Liver (tissue), 9 donors: ENCODE data around the gene CTSH. TPM values are rescaled to one million over a fixed set of nuclear protein-coding genes. Genes with fewer than 3 reads are reported as not detected.

Experiments used
- DNase-seq: peaks from one replicate; pipeline ENCODE4 v3.0.0-alpha.2; 2017; ENCODE audit warnings: low spot score
- H3K27ac ChIP-seq, 2 donors: one replicate each; pipeline ENCODE4 v1.7.0; 2013; ENCODE audit warnings: inconsistent platforms in 2 of 2, low read length in 2 of 2, control low read depth in 1 of 2, low read depth in 1 of 2, mild to moderate bottlenecking in 1 of 2
- H3K27me3 ChIP-seq, 4 donors: one replicate each; pipeline versions ENCODE4 v1.6.1 to v1.7.0; 2013; ENCODE audit warnings: low read length in 3 of 4, inconsistent platforms in 1 of 4, mild to moderate bottlenecking in 1 of 4, moderate library complexity in 1 of 4; ENCODE audit not compliant: control insufficient read depth in 4 of 4, insufficient read depth in 4 of 4
- H3K36me3 ChIP-seq, 4 donors: one replicate each; pipeline versions ENCODE4 v1.6.1 to v1.7.0; 2013; ENCODE audit warnings: low read length in 3 of 4, mild to moderate bottlenecking in 3 of 4, low read depth in 1 of 4, moderate library complexity in 1 of 4; ENCODE audit not compliant: control insufficient read depth in 4 of 4, insufficient read depth in 3 of 4
- H3K4me1 ChIP-seq, 4 donors: one replicate each; pipeline versions ENCODE4 v1.6.1 to v1.7.0; 2013; ENCODE audit warnings: low read length in 3 of 4, mild to moderate bottlenecking in 3 of 4, moderate library complexity in 1 of 4; ENCODE audit not compliant: control insufficient read depth in 4 of 4, insufficient read depth in 4 of 4
- H3K4me3 ChIP-seq, 3 donors: one replicate each; pipeline versions ENCODE4 v1.6.1 to v1.7.0; 2013; ENCODE audit warnings: low read length in 3 of 3, control low read depth in 1 of 3, low read depth in 1 of 3, mild to moderate bottlenecking in 1 of 3
- H3K9ac ChIP-seq, 2 donors: one replicate each; pipeline ENCODE4 v1.7.0; 2013; ENCODE audit warnings: low read length in 2 of 2, mild to moderate bottlenecking in 2 of 2, moderate library complexity in 2 of 2, control low read depth in 1 of 2, low read depth in 1 of 2
- H3K9me3 ChIP-seq, 4 donors: one replicate each; pipeline versions ENCODE4 v1.6.1 to v1.7.0; 2013; ENCODE audit warnings: low read length in 3 of 4; ENCODE audit not compliant: control insufficient read depth in 4 of 4
- CTCF ChIP-seq: fragments of 150-350 bp; IDR thresholded peaks from 2 replicates; pipeline ENCODE4 v1.5.1; 2017; ENCODE audit warnings: improper control_type of control experiment, low read depth, low read length; ENCODE audit not compliant: missing input control
- EGR1 ChIP-seq, 2 donors: IDR thresholded peaks; 2 replicates each; pipeline ENCODE4 v1.6.1; 2016 to 2018; ENCODE audit warnings: antibody characterized with exemption in 2 of 2, low read depth in 2 of 2
- FOXA1 ChIP-seq: IDR thresholded peaks from 2 replicates; pipeline ENCODE4 v1.6.1; 2016; ENCODE audit warnings: antibody characterized with exemption
- FOXA2 ChIP-seq: IDR thresholded peaks from 2 replicates; pipeline ENCODE4 v1.6.1; 2016; ENCODE audit warnings: antibody characterized with exemption
- GABPA ChIP-seq, 2 donors: IDR thresholded peaks in 1 of 2; conservative IDR thresholded peaks in 1 of 2; 2 replicates each; pipeline ENCODE4 v1.6.1; 2016; ENCODE audit warnings: antibody characterized with exemption in 2 of 2, mild to moderate bottlenecking in 1 of 2, moderate library complexity in 1 of 2
- HNF4A ChIP-seq, 2 donors: conservative IDR thresholded peaks; 2 replicates each; pipeline ENCODE4 v1.6.1; 2016; ENCODE audit warnings: antibody characterized with exemption in 2 of 2, mild to moderate bottlenecking in 2 of 2
- HNF4G ChIP-seq: IDR thresholded peaks from 2 replicates; pipeline ENCODE4 v1.6.1; 2016; ENCODE audit warnings: antibody characterized with exemption
- JUND ChIP-seq, 2 donors: IDR thresholded peaks; 2 replicates each; pipeline ENCODE4 v1.6.1; 2016; ENCODE audit warnings: antibody characterized with exemption in 2 of 2
- NR2F2 ChIP-seq: IDR thresholded peaks from 2 replicates; pipeline ENCODE4 v1.6.1; 2016; ENCODE audit warnings: antibody characterized with exemption
- RAD21 ChIP-seq, 2 donors: IDR thresholded peaks; 2 replicates each; pipeline ENCODE4 v1.6.1; 2016; ENCODE audit warnings: antibody characterized with exemption in 2 of 2, mild to moderate bottlenecking in 2 of 2
- REST ChIP-seq: IDR thresholded peaks from 2 replicates; pipeline ENCODE4 v1.6.1; 2016; ENCODE audit warnings: antibody characterized with exemption, mild to moderate bottlenecking
- RXRA ChIP-seq, 2 donors: IDR thresholded peaks; 2 replicates each; pipeline ENCODE4 v1.6.1; 2017 to 2018; ENCODE audit warnings: antibody characterized with exemption in 2 of 2, mild to moderate bottlenecking in 1 of 2
- SP1 ChIP-seq: IDR thresholded peaks from 2 replicates; pipeline ENCODE4 v1.6.1; 2018; ENCODE audit warnings: antibody characterized with exemption, mild to moderate bottlenecking
- TAF1 ChIP-seq: conservative IDR thresholded peaks from 2 replicates; pipeline ENCODE4 v1.6.1; 2016; ENCODE audit warnings: antibody characterized with exemption, mild to moderate bottlenecking
- YY1 ChIP-seq: IDR thresholded peaks from 2 replicates; pipeline ENCODE4 v1.6.1; 2016; ENCODE audit warnings: antibody characterized with exemption, mild to moderate bottlenecking
- WGBS: extraction: QIAGEN DNeasy Blood & Tissue Kit; methylation state at CpG from one replicate; pipeline ENCODE4 v1.1.7; 2013; 5-methylcytosine and 5-hydroxymethylcytosine counted together
- polyA plus RNA-seq, 2 donors: library from polyadenylated mRNA; stranded (reverse) in 1 of 2; unstranded in 1 of 2; fragments of 200-250 nt in 1 of 2; fragments of >200 nt in 1 of 2; fragmentation: Nextera tagmentation in 1 of 2; extraction: Ambion mirVana in 1 of 2; gene quantifications; one replicate each; pipeline versions ENCODE4 v1.2.1 to v1.2.3, GENCODE V29; 2013 to 2015
- total RNA-seq, 2 donors: library from RNA; depleted of rRNA; stranded (reverse); fragments of >200 nt; gene quantifications; one replicate each; pipeline ENCODE4 v1.2.3, GENCODE V29; 2014
- TF ChIP-seq, protein P1 (sequence below): IDR thresholded peaks from 2 replicates; pipeline ENCODE4 v1.6.1; 2016; ENCODE audit warnings: antibody characterized with exemption
- TF ChIP-seq, protein P2 (sequence below): IDR thresholded peaks from 2 replicates; pipeline ENCODE4 v1.6.1; 2016; ENCODE audit warnings: antibody characterized with exemption
- TF ChIP-seq, protein P3 (sequence below): IDR thresholded peaks from 2 replicates; pipeline ENCODE4 v1.6.1; 2016; ENCODE audit warnings: antibody characterized with exemption
- donor health status: healthy.
- donor health status: healthy.
- donor health status: healthy.
- donor health status: healthy.
- donor health status: healthy.

CTSH gene
- total and polyA plus RNA-seq, 4 donors: 46.3 to 162 (median 95.8) TPM

- no peak for TF ChIP-seq REST
Observed at GRCh38 chr15:78923480-78924360, 21.1 kb downstream of the CTSH start (continued).

- 89% methylated on average over 7 of the region's 7 CpGs for WGBS
- Histone ChIP-seq H3K4me1 (no peaks in the 10 kb centered on the region), H3K27ac (no peak overlapping the region), H3K36me3 (peaks cover 16 to 63% (median 38%) of the 10 kb centered on the region in 4 donors), H3K27me3 (no peaks in the 10 kb centered on the region), H3K9ac (no peak overlapping the region), H3K9me3 (no peaks in the 10 kb centered on the region), H3K4me3 (no peak overlapping the region)
- no peak for DNase-seq
- TF ChIP-seq SP1 (no peak), FOXA2 (no peak), REST (no peak), TAF1 (no peak), GABPA (IDR thresholded peaks at IDR 0.05 in 1 of 2, conservative IDR thresholded peaks at IDR 0.05 in 1 of 2) (no peak), CTCF (no peak), RXRA (IDR thresholded peaks at IDR 0.05) (no peak), HNF4G (no peak), RAD21 (IDR thresholded peaks at IDR 0.05) (no peak), FOXA1 (no peak), YY1 (no peak), HNF4A (conservative IDR thresholded peaks at IDR 0.05) (no peak), EGR1 (IDR thresholded peaks at IDR 0.05; ENCODE audit: low read depth in 2 of 2) (no peak), JUND (IDR thresholded peaks at IDR 0.05) (no peak), NR2F2 (no peak)
- TF ChIP-seq, protein P1, sequence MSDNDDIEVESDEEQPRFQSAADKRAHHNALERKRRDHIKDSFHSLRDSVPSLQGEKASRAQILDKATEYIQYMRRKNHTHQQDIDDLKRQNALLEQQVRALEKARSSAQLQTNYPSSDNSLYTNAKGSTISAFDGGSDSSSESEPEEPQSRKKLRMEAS: no peak
- TF ChIP-seq, protein P2, sequence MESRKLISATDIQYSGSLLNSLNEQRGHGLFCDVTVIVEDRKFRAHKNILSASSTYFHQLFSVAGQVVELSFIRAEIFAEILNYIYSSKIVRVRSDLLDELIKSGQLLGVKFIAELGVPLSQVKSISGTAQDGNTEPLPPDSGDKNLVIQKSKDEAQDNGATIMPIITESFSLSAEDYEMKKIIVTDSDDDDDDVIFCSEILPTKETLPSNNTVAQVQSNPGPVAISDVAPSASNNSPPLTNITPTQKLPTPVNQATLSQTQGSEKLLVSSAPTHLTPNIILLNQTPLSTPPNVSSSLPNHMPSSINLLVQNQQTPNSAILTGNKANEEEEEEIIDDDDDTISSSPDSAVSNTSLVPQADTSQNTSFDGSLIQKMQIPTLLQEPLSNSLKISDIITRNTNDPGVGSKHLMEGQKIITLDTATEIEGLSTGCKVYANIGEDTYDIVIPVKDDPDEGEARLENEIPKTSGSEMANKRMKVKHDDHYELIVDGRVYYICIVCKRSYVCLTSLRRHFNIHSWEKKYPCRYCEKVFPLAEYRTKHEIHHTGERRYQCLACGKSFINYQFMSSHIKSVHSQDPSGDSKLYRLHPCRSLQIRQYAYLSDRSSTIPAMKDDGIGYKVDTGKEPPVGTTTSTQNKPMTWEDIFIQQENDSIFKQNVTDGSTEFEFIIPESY: no peak
- TF ChIP-seq, protein P3, sequence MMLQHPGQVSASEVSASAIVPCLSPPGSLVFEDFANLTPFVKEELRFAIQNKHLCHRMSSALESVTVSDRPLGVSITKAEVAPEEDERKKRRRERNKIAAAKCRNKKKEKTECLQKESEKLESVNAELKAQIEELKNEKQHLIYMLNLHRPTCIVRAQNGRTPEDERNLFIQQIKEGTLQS: no peak
Observed at GRCh38 chr15:78923015-78923414, 21.8 kb downstream of the CTSH start.
